Measurements from ENCODE around the gene GALE.

The GALE gene

GRCh38 chr1:23768733-23769132 is 31.8 kb downstream of the GALE start:
- in situ Hi-C loops (cut with HindIII; ENCODE audit: low sequenced_read_pairs), result no loop called here
- TF ChIP-seq CTCF (IDR thresholded peaks at IDR 0.05; ENCODE audit: low read depth, low read length, missing control alignments), result no peak
- H3K4me3 ChIP-seq (ENCODE audit: low read depth, low read length), result no peak overlapping the region
- DNase-seq (ENCODE audit: low read depth), result no peak

- in situ Hi-C loops (cut with HindIII; ENCODE audit: low sequenced_read_pairs), result no loop called here
- TF ChIP-seq CTCF (IDR thresholded peaks at IDR 0.05; ENCODE audit: low read depth, low read length, missing control alignments), result no peak
These were observed 37.4 kb downstream of the GALE start for GRCh38 chr1:23763041-23763577.

GRCh38 chr1:23759277-23759676 is 41.3 kb downstream of the GALE start:
- DNase-seq (ENCODE audit: low read depth), result no peak
- no peak for TF ChIP-seq CTCF (IDR thresholded peaks at IDR 0.05; ENCODE audit: low read depth, low read length, missing control alignments)
- no peak overlapping the region for H3K4me3 ChIP-seq (ENCODE audit: low read depth, low read length)
- in situ Hi-C loops (cut with HindIII; ENCODE audit: low sequenced_read_pairs), result loop anchor here (5.0 kb wide), 1 partner anchor 103 kb away; no protein-coding TSS in a partner anchor

More at GRCh38 chr1:23763041-23763577, 37.4 kb downstream of the GALE start:
- no peak for DNase-seq (ENCODE audit: low read depth)
- no peak overlapping the region for H3K4me3 ChIP-seq (ENCODE audit: low read depth, low read length)

- DNase-seq (ENCODE audit: low read depth), result no peak
- no peak for TF ChIP-seq CTCF (IDR thresholded peaks at IDR 0.05; ENCODE audit: low read depth, low read length, missing control alignments)
- H3K4me3 ChIP-seq (ENCODE audit: low read depth, low read length), result no peak overlapping the region
- in situ Hi-C loops (cut with HindIII; ENCODE audit: low sequenced_read_pairs), result loop anchor here (5.0 kb wide), 1 partner anchor 104 kb away; no protein-coding TSS in a partner anchor
These were observed 42.7 kb downstream of the GALE start for GRCh38 chr1:23757812-23758211.

- no peak overlapping the region for H3K4me3 ChIP-seq (ENCODE audit: low read depth, low read length)
- TF ChIP-seq CTCF (IDR thresholded peaks at IDR 0.05; ENCODE audit: low read depth, low read length, missing control alignments), result no peak
- in situ Hi-C loops (cut with HindIII; ENCODE audit: low sequenced_read_pairs), result loop anchor here (5.0 kb wide), 1 partner anchor 106 kb away; no protein-coding TSS in a partner anchor
- DNase-seq (ENCODE audit: low read depth), result no peak
These were observed 43.9 kb downstream of the GALE start for GRCh38 chr1:23756676-23757075.

- DNase-seq (ENCODE audit: low read depth), result no peak
- in situ Hi-C loops (cut with HindIII; ENCODE audit: low sequenced_read_pairs), result no loop called here
- no peak overlapping the region for H3K4me3 ChIP-seq (ENCODE audit: low read depth, low read length)
- TF ChIP-seq CTCF (IDR thresholded peaks at IDR 0.05; ENCODE audit: low read depth, low read length, missing control alignments), result no peak
These were observed 47.6 kb downstream of the GALE start for GRCh38 chr1:23752909-23753308.
